Activated naive CD4-positive, alpha-beta T cell treated with Interleukin-2 at 50 U/mL for 16 hours (primary cell): ENCODE measurements around the gene VRTN.
"Not testable (repeated sequence)": the region's sequence is repeated elsewhere in the genome, so short reads cannot be mapped to it uniquely, and the experiment has no call there.

Experiments
- DNase-seq: peaks from one replicate; pipeline ENCODE4 v3.0.0-alpha.2; 2020

VRTN gene

GRCh38 chr14:74348241-74348734 lies at the start of gene VRTN:
TSS of gene VRTN (plus strand) at chr14:74348471. CDS start at chr14:74356784, 8,313 bp downstream.
- DNase-seq, result no peak

GRCh38 chr14:74299061-74299545 lies 49.2 kb upstream of the VRTN start:
- DNase-seq, result no peak

- DNase-seq, result no peak
Measured at GRCh38 chr14:74301594-74302151, 46.6 kb upstream of the VRTN start.

GRCh38 chr14:74302152-74302628 lies 46.1 kb upstream of the VRTN start:
- peak; percentile 11 for DNase-seq

GRCh38 chr14:74302634-74303569 lies 45.4 kb upstream of the VRTN start, which contains the start of gene ABCD4:
TSS of gene ABCD4 (minus strand) at chr14:74302934. CDS start at chr14:74302912, 22 bp downstream.
- DNase-seq, result peak; percentile 90

- DNase-seq, result no peak
Measured at GRCh38 chr14:74308695-74309094, 39.6 kb upstream of the VRTN start.

GRCh38 chr14:74309125-74310022 lies 38.9 kb upstream of the VRTN start:
- no peak for DNase-seq

- DNase-seq, result no peak
Measured at GRCh38 chr14:74312161-74312560, 36.1 kb upstream of the VRTN start.

GRCh38 chr14:74313601-74314000 lies 34.7 kb upstream of the VRTN start:
- no peak for DNase-seq

GRCh38 chr14:74314576-74314975 lies 33.7 kb upstream of the VRTN start:
- DNase-seq, result no peak

GRCh38 chr14:74324931-74325361 lies 23.3 kb upstream of the VRTN start:
- no peak for DNase-seq

GRCh38 chr14:74325446-74325845 lies 22.8 kb upstream of the VRTN start:
- DNase-seq, result no peak

GRCh38 chr14:74326369-74327152 lies 21.7 kb upstream of the VRTN start:
- DNase-seq, result no peak

GRCh38 chr14:74329950-74330552 lies 18.2 kb upstream of the VRTN start:
- DNase-seq, result not testable (repeated sequence)

GRCh38 chr14:74333909-74334308 lies 14.4 kb upstream of the VRTN start:
- no peak for DNase-seq

- no peak for DNase-seq
Measured at GRCh38 chr14:74346341-74346740, 1.9 kb upstream of the VRTN start.

- no peak for DNase-seq
Measured at GRCh38 chr14:74347097-74347794, 1.0 kb upstream of the VRTN start.

GRCh38 chr14:74347795-74348100 lies 523 bp upstream of the VRTN start:
- DNase-seq, result no peak

GRCh38 chr14:74348735-74349463 lies 628 bp downstream of the VRTN start:
- no peak for DNase-seq

- DNase-seq, result no peak
Measured at GRCh38 chr14:74349757-74350156, 1.5 kb downstream of the VRTN start.
